22Rv1 (cell line): ENCODE measurements around the gene BEGAIN.

Experiments
- H3K27ac ChIP-seq: fragments of 450-650 bp; 2 replicates; pipeline ENCODE4 v1.5.1; 2017
- CTCF ChIP-seq: fragments of 450-650 bp; IDR thresholded peaks from 2 replicates; pipeline ENCODE4 v1.5.1; 2017; ENCODE audit warnings: mild to moderate bottlenecking
- ZFX ChIP-seq: fragments of 450-650 bp; IDR thresholded peaks from 2 replicates; pipeline ENCODE4 v1.6.1; 2017; ENCODE audit warnings: antibody characterized with exemption, borderline replicate concordance

The BEGAIN gene

GRCh38 chr14:100599981-100600380 lies 12.8 kb upstream of the BEGAIN start:
- no peak for TF ChIP-seq CTCF
- TF ChIP-seq ZFX = no peak
- H3K27ac ChIP-seq = no peak overlapping the region

- H3K27ac ChIP-seq = no peak overlapping the region
- no peak for TF ChIP-seq CTCF
- TF ChIP-seq ZFX = no peak
These were observed 7.4 kb upstream of the BEGAIN start for GRCh38 chr14:100594625-100594951.

- no peak for TF ChIP-seq ZFX
- no peak for TF ChIP-seq CTCF
- no peak overlapping the region for H3K27ac ChIP-seq
These were observed 6.8 kb upstream of the BEGAIN start for GRCh38 chr14:100593751-100594624.

GRCh38 chr14:100592972-100593371 lies 5.8 kb upstream of the BEGAIN start:
- TF ChIP-seq ZFX (no peak), CTCF (no peak)
- no peak overlapping the region for H3K27ac ChIP-seq

GRCh38 chr14:100592461-100592891 lies 5.3 kb upstream of the BEGAIN start:
- H3K27ac ChIP-seq = no peak overlapping the region
- TF ChIP-seq CTCF (no peak), ZFX (no peak)

GRCh38 chr14:100591453-100592371 lies 4.5 kb upstream of the BEGAIN start:
- no peak overlapping the region for H3K27ac ChIP-seq

More at GRCh38 chr14:100591453-100592371, 4.5 kb upstream of the BEGAIN start:
- no peak for TF ChIP-seq ZFX
- no peak for TF ChIP-seq CTCF
